HG03025 (cell line): Measurements from ENCODE around the gene CCDC106.

Experiments
- ATAC-seq: cut with Tn5 transposase; IDR thresholded peaks from one replicate; pipeline ENCODE4 v1.9.1; 2021; ENCODE audit warnings: mild to moderate bottlenecking, moderate library complexity; ENCODE audit not compliant: unreplicated experiment, low FRiP score

The CCDC106 gene

GRCh38 chr19:55666343-55667005, 18.5 kb downstream of the CCDC106 start:
- no peak for ATAC-seq

GRCh38 chr19:55667006-55667381, 19.0 kb downstream of the CCDC106 start:
- no peak for ATAC-seq

GRCh38 chr19:55667511-55667910, 19.5 kb downstream of the CCDC106 start:
- ATAC-seq = no peak

GRCh38 chr19:55667958-55668357, 19.9 kb downstream of the CCDC106 start:
- ATAC-seq = no peak

GRCh38 chr19:55668603-55669348, 20.8 kb downstream of the CCDC106 start:
- ATAC-seq = no peak

GRCh38 chr19:55669418-55670279, 21.6 kb downstream of the CCDC106 start:
- ATAC-seq = no peak

- ATAC-seq = no peak
These were observed 22.5 kb downstream of the CCDC106 start for GRCh38 chr19:55670280-55671053.

GRCh38 chr19:55671054-55671378, 23.0 kb downstream of the CCDC106 start:
- no peak for ATAC-seq

GRCh38 chr19:55672418-55672817, 24.4 kb downstream of the CCDC106 start:
- ATAC-seq = no peak

- ATAC-seq = no peak
These were observed 25.5 kb downstream of the CCDC106 start for GRCh38 chr19:55673465-55673864.

GRCh38 chr19:55673889-55674288, 25.9 kb downstream of the CCDC106 start:
- no peak for ATAC-seq

GRCh38 chr19:55674459-55674840, 26.4 kb downstream of the CCDC106 start:
- no peak for ATAC-seq

- peak; percentile 52 for ATAC-seq
These were observed 27.0 kb downstream of the CCDC106 start, which contains the start of gene EPN1 for GRCh38 chr19:55674841-55675660. TSS of gene EPN1 (plus strand) at chr19:55675226. CDS start at chr19:55678628, 3,402 bp downstream.

GRCh38 chr19:55675661-55676354, 27.8 kb downstream of the CCDC106 start:
- no peak for ATAC-seq

GRCh38 chr19:55676383-55676782, 28.4 kb downstream of the CCDC106 start:
- no peak for ATAC-seq

- ATAC-seq = no peak
These were observed 29.0 kb downstream of the CCDC106 start for GRCh38 chr19:55676889-55677505.

GRCh38 chr19:55677572-55678028, 29.6 kb downstream of the CCDC106 start:
- ATAC-seq = no peak

- ATAC-seq = peak; percentile 56
These were observed 30.2 kb downstream of the CCDC106 start for GRCh38 chr19:55678121-55678671.
